ENCODE data around the gene KIF26B. TPM values are rescaled to one million over a fixed set of nuclear protein-coding genes. Genes with fewer than 3 reads are reported as not detected.
"Not testable (repeated sequence)": the region's sequence is repeated elsewhere in the genome, so short reads cannot be mapped to it uniquely, and the experiment has no call there.

Gene KIF26B
- total RNA-seq, 1 donor from 2014 or later, result 1.0 TPM

GRCh38 chr1:245656189-245656717, 501.5 kb downstream of the KIF26B start:
- DNase-seq, result no peak

- no peak for DNase-seq
These were observed 502.6 kb downstream of the KIF26B start for GRCh38 chr1:245657371-245657770.

GRCh38 chr1:245663373-245663772, 508.6 kb downstream of the KIF26B start:
- DNase-seq, result no peak

DNA sequence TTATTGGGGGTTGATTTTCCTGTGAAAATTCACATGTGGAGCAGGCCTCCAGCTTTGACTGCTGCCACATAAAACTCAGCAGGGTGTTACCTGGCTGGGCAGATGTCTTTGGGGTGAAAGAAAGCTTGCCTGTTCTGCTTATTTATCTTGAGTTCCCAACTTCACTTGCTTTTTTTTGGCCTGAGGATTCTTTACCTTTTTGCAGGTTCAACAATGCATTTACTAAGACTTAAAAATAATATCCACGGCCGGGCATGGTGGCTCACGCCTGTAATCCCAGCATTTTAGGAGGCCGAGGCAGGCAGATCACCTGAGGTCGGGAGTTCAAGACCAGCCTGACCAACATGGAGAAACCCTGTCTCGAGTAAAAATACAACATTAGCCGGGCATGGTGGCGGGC, 509.1 kb downstream of the KIF26B start:
- DNase-seq, result no peak

DNA sequence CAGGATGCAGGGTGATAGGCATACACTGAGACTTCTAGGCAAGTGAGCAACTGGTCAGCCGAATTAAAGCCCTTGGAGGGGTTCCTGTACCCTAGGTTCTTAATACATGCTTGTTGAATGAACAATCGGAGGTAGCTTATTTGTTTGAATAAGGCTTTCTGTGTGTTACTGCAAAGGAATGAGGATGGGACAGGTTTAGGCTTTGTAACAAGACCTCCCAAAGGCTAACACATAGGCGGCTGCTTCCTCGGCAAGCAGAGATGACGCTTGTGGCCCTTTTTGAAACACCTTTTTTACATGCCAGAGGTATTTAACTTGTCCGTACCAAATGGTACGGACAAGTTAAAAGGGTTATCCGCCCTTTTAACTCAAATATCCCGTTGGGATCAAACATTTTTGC, 511.6 kb downstream of the KIF26B start:
- DNase-seq, result no peak

DNA sequence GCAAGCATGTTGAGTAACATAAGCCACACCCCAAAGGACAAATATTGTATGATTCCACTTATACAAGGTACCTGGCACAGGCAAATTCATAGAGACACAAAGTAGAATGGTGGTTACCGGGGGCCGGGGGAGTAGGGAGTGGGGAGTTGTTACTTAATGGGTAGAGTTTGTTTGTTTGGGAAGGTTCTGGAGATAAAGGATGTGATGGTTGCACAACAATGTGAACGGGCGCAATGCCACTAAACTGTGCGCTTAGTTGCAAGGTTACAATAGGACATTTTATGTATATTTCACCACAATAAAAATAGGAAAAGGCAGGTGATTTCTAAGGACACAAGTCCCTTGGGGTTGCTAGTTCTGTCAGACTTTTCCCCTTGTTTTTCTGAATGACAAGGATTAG, 516.6 kb downstream of the KIF26B start:
- DNase-seq, result no peak

- no peak for DNase-seq
These were observed 517.4 kb downstream of the KIF26B start for GRCh38 chr1:245671966-245672767.

GRCh38 chr1:245672836-245673656, 518.3 kb downstream of the KIF26B start:
- DNase-seq, result not testable (repeated sequence)

- DNase-seq, result no peak
These were observed 519.2 kb downstream of the KIF26B start for GRCh38 chr1:245673881-245674414.

GRCh38 chr1:245677461-245678240, 522.9 kb downstream of the KIF26B start:
- no peak for DNase-seq

DNA sequence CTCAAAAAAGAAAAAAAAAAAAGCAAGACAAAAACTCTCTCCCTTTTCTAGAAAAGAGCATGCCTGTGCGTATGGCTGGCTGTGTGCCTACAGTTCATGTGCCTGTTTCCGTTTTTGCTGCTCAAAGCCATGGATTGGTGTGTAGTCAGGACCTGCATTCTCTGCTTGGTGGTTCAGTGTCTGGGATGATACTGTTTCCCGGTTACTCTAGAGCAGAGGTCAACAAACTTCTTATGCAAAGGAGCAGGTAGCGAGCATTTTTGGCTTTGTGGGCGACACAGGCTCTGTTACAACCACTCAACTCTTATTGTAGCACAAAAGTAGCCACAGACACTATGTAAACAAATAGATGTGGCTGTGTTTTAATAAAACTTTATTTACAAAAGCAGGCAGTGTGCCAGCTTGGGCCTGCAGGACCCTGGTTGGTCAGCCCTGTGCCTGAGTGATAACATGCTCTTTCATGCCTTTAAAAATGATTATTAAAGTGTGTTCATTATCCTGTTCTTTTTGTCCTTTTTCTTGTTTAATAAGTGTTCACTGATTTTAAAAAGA, 524.2 kb downstream of the KIF26B start:
- DNase-seq, result no peak

DNA sequence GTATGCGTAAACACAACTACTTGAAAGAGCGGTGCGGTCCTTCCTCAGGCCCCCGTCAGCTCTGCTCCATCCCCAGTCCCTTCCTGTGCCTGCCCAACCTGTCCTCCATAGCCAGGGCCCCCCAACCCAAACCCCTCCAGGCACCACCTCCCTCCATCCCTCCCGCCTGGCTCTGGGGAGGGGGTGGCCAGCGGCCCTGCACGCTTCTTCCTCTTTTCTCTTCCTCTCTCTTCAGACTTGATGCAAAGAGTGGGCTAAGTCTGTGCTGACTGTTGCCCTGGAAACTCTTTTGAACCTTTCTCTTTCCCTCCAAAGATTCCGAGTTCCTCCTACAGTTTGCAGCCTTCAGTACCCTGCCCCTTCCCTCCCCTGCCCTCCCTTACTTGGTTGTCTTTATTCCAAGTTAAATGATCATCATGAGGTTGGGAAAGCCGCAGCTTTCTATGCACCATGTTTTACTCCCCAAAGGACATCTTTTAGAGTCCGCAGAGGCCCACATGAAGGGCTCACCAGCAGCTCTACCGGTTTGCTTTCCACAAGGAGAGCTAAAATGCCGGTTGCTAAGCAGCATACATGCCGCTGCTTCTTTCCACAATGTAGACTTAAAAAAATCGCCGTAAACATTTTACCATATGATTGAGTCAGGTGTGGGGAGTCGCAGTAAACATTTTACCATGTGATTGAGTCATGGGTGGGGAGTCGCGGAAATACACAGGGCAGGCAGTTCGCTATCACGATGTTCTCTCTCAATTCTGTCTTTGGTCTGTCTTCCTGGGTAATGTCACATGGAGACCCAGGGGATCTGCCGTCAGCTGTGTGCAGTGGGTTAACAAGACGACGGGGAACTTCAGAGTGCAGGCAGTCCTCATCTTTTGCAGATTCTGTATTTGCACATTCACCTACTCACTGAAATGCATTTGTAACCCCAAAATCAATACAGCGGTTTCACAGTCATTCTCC, 525.3 kb downstream of the KIF26B start:
- no peak for DNase-seq

- no peak for DNase-seq
These were observed 528.1 kb downstream of the KIF26B start for GRCh38 chr1:245682638-245683628.

- DNase-seq, result no peak
These were observed 528.9 kb downstream of the KIF26B start for GRCh38 chr1:245683676-245684075.

DNA sequence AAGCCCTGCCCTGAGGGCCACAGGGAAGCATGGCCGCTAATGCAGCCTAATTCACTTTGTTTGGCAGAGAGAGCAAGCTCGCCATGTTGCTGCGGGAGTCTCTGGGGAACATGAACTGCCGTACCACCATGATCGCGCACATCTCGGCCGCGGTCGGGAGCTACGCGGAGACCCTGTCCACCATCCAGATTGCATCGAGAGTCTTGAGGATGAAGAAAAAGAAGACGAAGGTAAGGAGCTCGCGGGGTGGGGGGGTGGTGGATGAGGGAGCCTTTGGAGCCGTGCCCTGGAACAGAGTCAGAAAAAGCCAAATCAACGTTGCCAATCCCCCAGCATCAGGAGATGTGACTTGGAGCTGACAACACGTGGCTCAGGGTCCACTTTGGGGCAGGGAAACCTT, 529.4 kb downstream of the KIF26B start:
- no peak for DNase-seq

DNA sequence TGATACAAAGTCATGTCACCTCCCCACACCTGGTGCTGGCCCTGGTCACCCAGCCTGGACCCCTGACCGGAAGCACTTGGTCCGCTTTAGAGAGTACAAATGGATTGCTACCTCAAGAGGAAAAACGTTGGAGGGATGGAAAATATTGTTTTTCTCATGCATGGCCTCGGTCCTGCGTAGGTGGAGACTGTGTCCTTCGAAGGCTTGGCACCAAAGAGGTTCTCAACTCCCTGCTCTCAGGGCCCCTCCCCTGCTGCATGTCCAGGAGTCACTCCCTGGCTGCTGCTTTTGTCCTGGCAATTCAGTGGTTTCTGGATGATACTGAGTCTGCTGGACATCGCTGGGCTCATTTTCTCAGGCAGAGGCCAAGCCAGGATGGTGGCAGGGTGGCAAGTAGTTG, 529.8 kb downstream of the KIF26B start:
- no peak for DNase-seq

- no peak for DNase-seq
These were observed 530.5 kb downstream of the KIF26B start for GRCh38 chr1:245685111-245685810.

GRCh38 chr1:245686006-245686405, 531.2 kb downstream of the KIF26B start:
- no peak for DNase-seq

DNA sequence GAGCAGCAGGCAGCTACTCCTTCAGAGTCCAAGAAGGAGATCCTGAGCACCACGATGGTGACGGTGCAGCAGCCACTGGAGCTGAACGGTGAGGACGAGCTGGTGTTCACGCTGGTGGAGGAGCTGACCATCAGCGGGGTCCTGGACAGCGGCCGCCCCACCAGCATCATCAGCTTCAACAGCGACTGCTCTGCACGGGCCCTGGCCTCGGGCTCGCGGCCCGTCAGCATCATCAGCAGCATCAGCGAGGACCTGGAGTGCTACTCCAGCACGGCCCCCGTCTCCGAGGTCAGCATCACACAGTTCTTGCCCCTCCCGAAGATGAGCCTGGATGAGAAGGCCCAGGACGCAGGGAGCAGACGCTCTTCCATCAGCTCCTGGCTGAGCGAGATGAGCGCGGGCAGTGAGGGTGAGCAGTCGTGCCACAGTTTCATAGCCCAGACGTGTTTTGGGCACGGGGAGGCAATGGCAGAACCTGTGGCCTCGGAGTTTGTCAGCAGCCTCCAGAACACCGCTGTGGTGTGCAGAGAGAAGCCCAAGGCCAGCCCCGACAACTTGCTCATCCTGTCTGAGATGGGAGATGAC, 531.8 kb downstream of the KIF26B start:
- DNase-seq, result no peak
